Superior temporal gyrus (tissue), 1 donor: ENCODE measurements around the gene ZMYND10.
"Not testable (repeated sequence)": the region's sequence is repeated elsewhere in the genome, so short reads cannot be mapped to it uniquely, and the experiment has no call there.

Experiments
- DNase-seq: peaks from one replicate; pipeline ENCODE4 v3.0.0-alpha.2; 2016; ENCODE audit errors: extremely low spot score

The ZMYND10 gene

DNA sequence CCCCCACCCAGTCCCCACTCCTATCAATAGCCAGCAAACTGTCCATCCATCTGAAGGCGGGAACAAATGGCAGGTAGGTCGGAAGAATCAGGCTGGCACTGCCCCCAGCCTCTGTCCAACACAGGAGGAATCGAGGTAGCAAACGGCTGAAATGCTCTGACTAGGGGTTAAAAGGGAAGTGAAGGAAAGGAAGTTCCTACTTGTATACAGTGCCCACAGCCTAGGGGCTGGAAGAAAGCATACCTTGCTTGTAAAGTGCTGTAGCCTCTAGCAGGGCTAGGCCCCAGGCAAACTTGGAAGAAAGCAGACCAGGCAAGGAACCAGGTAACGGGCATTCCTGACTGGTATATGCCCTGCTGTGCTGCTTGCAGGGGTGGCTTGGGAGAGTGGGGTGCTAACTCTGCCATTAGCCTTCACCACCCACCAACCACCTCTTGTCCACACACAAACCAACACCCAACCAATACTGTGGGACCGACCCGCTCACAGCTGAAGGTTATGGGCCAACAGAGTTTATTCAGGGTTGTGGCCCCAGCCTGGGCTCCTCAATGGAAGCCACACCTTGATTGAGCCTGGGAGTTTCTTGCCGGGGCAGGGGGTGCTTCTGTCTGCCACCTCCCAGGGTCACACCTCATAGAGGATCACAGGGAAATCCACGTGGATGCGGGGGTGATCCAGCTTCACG, 19.9 kb downstream of the ZMYND10 start:
- DNase-seq: no peak

DNA sequence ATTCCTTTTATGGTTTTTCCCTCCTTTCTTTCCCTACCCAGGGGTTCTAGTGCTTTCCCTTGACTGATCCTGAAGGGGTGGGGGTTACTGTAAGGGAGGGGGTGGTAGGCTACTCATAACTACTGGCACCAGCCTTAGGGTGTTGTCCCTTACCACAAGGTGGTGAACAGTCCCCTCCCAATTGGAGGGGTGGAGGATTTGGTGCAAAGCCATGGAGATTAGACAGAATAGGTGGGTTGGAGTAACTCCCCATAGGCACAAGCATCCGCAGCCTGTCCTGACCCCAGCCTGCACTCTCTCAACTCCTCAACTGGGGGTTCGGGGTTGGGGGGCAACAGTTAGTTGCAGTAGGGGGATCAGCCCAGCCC, 20.4 kb downstream of the ZMYND10 start:
- DNase-seq: no peak

DNA sequence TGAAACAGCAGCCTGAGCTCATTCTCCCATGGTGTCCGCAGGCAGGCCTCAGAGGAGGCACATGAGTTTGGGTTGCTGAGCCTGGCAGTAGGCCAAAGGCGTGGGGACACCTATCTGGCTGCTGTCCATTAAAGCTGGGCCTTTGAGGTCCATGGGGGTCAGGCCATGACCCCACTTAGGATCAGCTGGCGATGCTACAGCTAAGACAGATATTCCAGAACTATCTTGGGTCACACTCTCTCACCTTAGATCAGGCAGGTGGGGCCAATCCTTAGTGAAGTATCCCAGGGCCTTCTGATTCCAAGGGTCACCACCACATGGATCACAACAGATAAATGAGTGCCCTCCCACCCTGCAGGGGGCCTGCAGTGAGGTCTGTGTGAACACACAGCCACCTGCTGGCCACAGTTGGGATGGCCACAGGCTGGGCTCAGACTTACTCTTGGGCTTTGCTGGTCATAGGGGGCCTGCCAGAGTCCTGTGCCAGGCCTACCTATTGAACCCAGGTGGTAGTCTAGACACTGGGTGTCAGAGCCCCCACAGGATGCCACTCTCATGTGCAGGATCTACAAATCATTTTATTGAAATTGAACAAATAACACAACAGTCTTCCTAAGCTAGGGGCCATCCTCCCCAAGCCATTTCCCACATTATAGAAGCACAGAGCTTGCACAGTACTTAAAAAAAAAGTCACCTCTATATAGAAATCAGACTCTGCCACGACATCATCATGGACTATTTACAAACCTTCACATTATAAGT, 21.0 kb downstream of the ZMYND10 start:
- DNase-seq: peak; percentile 85

DNA sequence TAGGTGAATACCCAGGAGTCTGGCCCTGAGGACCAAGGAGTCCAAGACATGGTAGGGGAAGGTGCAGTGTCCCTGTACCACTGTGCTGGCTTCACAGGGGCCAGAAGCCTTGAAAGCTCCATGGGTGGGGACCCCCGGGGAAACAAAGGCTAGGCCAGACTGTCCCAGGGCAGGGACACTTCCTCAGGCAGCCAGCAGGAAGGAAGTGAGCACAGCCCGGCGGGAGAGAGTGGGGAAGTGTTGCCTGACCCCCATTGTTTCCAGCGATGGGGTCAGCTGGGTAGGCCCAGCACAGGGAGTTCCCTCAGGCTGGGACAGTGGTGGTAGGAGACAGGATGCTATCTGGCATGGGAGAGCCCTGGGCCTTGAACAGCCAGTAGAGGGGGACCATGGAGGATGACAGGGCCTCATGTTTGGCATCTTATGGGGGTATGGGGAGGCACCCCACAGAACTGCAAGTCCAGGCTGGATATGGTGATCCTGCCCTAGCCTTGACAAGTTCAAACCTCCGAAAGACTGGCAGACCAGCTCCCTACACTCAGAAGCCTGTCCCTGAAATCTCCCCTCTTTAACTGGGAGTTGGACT, 21.8 kb downstream of the ZMYND10 start:
- no peak for DNase-seq

DNA sequence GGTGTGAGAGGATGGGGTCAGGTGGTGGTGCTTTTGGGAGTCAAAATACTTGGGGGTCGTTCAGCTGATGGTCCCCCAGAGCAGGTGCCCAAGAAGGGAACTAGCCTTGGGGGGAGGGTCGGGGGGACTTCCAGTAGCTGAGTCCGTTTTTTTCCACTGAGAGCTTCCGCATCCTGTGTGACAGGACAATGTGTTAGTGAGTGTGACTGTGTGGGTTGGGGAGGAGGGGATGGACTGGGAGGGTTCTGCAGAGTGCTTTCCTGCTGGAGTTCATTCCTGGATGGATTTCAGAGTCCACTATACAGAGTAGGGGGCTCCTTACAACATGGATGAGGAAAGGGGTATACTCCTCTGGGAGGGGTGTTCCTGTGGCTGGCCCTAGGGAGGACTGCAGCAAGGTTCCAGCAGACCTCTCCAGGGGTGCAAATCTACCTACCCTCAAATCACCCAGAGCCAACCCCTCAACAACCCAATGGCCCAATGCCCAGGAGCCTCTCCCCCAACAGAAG, 22.4 kb downstream of the ZMYND10 start:
- DNase-seq: no peak

DNA sequence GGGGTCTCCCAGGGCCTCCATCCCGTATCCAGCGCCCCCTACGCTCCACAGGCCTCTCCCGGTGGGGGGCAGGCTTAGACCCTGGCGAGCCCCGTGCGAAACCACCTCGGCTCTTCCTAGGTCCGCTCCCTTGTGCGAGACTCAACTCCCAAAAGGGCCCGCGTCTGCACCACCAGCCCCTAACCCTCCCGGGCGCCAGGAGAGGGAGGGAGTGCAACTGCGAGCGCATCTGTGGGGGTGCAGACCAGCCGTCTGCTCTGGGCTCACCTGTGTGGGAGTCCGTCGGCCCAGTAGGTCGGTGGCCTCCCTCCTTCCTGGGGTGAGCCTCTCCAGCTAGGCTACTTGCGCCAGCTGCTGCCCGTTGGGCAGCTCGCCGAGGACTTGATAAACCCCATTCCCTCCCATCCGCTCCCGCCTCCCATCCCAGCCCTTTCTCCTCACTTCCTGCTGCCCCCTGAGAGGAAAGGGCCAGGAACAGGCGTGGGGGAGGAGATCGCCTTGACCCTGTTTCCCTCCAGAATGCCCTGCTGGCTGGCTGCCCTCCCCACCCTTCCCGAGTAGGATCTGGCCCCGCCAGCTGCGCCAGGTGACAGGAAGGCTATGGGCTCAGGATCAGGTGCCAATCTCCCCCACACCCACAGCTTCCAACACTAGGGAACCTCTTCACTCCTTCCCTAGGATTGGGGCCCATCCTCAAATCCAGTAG, 23.0 kb downstream of the ZMYND10 start, which contains the start of gene HYAL2:
Gene HYAL2 (minus strand): TSS at position 360 of the 706 bp plus-strand sequence. CDS start 2,256 bp downstream, outside the sequence.
- no peak for DNase-seq

DNA sequence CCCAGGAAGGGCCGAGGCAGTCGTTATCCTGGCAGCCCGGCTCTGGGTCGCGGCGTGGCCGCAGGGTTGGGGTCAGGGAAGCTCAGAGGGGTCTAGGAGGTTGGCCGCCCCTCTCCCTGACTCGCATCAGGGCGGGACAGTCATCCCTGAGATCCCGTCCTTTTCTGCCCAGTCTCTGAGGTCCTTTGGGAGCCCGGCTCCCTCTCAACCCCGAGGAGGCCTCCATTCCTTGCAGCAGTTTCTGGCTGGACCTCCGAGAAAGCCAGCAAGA, 23.5 kb downstream of the ZMYND10 start:
- no peak for DNase-seq

DNA sequence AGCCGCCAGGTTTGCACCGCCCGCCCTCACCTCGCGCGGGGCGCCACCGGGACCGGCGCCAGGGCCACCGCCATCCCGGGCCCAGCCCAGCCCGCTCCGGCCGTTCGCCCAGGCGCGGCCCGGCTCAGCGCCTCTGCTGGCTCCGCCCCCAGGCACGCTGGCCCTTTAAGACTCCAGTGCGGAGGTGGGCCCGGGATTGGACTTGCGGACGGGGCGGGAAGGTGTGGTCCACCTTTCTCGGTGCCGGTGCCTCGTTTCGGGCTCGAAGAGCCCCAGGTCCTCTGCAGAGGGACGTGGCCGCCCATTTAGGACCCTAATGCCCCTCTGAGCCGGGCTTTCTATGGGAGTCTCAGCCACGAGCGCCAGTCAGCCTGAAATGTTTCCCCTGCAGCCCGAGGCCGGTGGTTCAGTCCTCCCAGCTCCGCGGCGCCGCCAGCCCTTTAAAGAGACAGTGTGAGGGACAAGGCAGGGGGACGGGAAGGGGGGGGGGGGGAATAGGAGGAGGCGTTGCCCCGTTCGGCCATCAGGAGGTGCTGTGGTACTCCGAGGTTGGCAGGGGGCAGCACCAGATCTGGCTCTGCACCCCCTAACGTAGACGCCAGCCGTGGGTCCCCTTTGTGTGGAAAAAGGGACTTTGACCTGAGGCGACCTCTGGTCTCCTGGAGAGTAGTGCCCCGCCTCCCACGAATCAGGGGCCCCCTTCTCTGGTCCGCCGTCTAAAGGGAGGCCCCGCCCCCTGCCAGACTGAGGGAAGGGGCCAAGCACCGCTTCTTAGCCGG, 24.0 kb downstream of the ZMYND10 start:
- DNase-seq: peak; percentile 90

DNA sequence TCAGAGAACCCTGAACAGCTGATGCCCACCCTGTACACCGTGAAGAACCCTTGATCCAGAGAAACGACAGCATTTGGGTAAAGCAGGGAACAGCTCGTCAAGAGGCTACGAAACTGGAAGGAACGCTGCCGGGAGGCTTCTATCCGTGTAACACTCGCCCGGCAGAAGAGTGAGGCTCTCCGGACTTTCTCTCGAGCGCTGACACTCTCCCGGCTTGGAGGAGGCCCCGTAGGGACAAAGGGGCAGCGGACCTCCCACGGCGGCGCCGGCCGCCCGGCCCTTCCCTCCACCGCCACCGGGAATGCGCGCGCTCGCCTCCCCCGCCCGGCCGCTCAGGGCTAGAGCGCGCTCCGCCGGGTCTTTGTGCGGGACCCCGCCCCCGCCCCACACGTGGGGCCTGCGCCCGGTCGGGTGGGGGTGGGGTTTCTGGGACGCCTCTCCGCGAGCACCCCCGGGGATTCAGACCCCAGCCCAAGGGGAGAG, 24.6 kb downstream of the ZMYND10 start:
- peak; percentile 75 for DNase-seq

DNA sequence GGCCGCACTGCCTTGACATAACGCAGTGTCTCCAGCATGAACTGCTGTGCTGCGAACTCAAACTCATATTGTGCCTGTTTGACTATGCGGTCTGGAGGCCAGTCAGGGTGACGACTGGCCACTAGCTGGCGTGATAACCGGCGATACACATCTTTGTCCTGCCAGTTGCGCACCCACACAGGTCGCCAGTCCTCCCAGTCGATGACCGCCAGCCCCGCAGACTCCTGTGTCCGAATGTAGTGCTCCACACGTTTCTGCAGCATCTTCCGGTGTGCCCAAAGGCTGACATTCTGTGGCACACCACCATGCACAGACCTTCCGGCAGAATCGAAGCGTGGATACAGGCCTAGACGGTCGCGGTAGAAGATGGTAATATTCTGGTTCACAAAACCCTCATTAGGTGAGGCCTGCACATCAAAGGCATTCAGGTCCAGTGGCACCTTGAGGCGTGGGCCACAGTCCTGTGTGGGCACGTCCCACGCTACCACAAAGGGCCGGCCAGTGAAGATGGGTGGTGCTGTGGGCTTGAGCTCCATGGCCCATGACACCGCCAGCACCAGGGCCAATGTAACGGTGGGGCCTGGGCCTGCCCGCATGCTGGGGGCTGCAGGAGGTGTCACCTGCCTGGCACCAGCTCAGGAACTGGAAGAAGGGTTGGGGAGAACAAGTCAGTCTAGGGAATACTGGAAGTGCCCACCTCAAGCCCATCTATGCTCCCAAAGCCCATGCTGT, 25.5 kb downstream of the ZMYND10 start:
- no peak for DNase-seq

DNA sequence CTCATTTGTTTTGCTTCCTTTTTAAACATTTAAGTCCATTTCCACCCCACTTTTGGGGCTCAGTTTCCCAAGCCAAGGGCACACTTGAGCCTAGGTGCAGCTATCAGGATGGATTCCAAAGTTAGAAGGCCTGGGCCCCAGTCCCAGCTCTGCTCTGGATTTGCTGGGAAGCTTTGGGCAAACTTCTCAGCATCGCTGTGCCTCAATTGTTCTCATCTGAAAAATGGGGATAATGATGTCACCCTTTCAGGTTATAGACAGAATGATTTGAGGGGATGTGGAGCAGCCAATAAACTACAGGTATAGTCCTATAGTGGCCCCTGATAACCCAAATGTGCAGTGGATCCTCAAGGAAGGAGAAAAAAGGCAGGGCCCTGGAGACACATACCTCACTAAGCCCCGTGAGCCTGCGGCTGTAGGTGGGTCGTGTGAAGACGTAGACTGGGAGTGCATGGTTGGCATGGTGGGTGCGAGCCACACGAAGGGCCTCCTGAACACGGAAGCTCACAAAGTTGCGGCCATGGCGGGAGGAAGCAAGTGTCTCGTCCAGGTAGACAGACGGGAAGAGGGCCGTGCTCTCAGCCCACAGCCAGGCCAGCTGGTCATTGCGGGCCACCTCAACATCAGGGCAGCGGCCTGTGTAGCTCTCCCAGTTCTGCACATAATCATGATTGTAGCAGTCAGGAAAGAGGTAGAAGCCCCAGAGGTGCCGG, 26.2 kb downstream of the ZMYND10 start:
- DNase-seq: no peak

DNA sequence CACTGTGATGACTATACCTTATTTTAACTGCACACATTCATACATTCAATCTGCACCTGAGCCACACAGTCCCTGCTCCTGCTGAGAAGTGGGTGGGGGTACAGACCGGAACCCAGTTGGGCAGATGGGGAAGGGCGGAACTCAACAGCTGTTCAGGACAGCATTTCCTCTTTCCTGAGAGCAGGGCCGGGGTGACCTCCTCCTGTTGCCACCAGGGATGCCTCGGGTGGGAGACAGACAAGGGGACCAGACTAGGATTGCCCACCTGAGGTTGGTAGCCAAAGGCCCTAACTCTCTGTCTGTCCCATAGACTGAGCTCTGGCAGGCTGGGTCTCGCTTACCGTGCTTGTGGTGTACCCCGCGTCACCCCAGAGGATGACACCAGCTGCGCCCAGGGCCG, 26.9 kb downstream of the ZMYND10 start:
- no peak for DNase-seq

DNA sequence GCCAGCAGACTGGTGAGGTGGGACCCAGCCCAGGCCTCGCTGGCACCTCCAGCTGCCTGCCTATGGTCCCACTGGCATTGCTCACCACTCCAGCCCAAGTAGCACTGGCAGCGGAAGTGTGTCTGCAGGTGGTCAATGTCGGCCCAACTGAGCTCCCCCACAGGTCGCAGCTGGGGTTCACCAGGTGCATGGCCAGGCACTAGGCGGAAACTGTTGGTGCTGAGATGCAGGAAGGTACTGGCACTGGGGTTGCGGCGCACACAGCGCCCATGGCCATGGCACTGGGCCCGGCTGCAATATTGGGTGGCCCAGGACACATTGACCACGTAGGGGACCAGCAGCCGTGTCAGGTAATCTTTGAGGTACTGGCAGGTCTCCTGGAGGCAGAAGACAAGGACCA, 27.4 kb downstream of the ZMYND10 start:
- DNase-seq: no peak

DNA sequence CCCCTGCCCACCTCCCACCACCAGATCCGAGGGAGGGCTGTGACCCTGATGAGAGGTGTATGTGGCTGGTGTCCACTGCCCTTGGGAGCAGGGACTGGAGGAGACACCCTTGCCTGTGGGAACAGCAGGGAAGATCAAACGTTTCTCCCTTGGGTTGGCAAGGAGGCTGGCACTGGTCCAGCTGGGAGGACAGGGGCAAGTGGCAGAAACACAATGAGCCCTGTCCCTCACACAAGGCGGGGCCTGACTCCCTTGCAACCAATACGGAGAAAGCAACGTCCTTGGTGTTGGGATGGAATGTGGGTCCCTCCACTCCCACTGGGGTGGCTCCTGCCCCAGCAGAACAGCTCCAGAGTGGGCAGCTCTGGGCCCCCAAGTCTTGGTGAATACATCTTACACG, 28.2 kb downstream of the ZMYND10 start:
- DNase-seq: no peak

DNA sequence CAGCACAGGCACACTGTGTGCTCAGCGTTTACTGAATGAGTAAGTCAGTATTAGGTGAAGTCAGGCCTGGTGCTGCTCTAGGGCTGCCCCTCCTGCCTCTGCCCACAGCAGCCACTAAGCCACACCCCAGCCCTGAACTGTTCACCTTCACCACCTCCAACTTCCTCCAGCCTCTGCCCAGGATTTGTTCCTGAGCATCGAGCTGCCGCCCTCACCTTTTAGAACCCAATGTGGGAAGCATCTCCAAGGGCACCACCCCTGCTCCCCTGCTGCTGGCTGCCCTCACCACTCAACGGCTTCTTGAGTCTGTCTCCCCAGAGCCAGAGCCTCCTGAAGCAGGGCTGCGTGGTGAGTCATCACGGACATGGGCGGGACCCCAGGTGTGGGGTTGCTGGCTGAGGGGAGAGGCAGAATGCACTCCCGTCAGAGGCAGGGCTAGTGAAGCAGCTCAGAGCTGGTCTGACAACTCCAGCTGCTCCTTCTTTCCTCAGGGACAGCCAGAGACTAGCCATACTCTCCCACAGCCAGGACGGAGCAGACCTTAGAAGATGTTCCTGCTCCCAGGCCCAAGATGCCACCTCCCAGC, 28.8 kb downstream of the ZMYND10 start:
- no peak for DNase-seq

DNA sequence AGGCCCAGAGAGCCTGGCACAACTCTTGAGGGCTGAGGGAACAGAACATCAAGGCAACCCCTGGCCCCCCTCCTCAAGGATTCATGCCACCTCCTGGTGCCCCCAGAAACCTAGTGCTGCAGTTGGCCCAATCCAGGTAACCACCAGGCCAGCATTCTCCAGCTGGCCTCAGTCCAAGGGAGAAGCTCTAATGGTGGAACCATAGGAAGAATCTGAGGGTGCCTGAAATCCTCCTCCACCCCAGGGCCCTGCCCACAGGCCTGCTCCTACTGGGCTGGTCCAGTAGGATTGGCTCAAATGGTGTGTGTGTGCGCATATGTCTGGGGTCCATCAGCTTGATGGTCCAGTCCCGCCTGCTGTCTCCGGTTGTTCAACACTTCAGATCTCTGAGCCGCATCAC, 30.7 kb downstream of the ZMYND10 start:
- no peak for DNase-seq

DNA sequence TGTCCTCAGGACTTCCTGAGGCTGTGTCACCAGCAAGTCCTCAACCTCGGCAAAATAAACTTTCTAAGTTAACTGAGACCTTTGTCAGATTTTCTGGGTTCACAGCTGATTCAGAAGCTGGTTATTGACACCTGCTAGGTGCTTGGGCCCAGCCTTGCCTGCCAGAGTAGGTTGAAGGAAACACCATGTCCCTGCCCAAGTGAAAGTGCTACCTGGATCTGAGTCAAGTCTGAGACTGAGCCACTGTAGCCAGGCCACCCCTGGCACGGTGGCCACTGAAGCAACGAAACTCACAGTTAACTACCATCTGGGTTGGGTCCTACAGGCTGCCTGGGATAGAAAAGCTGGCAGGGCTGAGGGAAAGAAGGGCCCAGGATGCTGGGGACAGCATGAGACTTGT, 31.2 kb downstream of the ZMYND10 start:
- DNase-seq: no peak

DNA sequence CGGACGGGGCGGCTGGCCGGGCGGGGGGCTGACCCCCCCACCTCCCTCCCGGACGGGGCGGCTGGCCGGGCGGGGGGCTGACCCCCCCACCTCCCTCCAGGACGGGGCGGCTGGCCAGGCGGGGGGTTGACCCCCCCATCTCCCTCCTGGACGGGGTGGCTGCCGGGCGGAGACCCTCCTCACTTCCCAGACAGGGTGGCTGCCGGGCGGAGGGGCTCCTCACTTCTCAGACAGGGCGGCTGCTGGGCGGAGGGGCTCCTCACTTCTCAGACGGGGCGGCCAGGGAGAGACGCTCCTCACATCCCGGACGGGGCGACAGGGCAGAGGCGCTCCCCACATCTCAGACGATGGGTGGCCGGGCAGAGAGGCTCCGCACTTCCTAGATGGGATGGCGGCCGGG, 33.5 kb downstream of the ZMYND10 start:
- DNase-seq: not testable (repeated sequence)

DNA sequence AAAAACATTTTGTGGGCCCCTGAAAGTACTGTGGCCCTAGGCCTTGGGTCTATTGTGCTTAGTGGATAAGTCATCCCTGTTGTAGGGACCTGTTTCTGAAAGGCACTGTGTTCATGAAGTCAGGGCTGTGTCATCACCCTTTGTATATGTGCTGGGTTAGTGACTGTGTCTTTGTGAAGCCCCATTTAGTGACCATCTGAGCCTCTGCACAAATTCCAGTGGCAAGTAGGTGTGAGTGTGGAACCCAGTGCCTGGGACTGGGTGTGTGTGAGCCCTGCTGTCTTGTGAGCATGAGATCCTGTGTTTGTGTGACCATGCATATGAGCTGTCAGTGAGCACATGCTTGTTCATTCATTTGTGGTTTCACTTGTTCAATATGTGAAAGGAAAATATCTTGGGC, 40.9 kb downstream of the ZMYND10 start:
- no peak for DNase-seq
